Bronchial epithelial cell (primary cell): ENCODE data around the gene S100P. TPM values are rescaled to one million over a fixed set of nuclear protein-coding genes. Genes with fewer than 3 reads are reported as not detected.

Source experiments
- DNase-seq: peaks from one replicate; pipeline ENCODE4 v3.0.0-alpha.2; 2010; ENCODE audit warnings: low read depth
- FAIRE-seq: peaks from 2 replicates; lab custom pipeline; 2011; peaks lifted over from hg19 to GRCh38; lab: Jason Lieb, UNC
- H3K27me3 ChIP-seq: 2 replicates; pipeline ENCODE4 v1.5.1; 2011; ENCODE audit warnings: low read length; ENCODE audit not compliant: control insufficient read depth, insufficient read depth
- H3K36me3 ChIP-seq: 2 replicates; pipeline ENCODE4 v1.5.1; 2011; ENCODE audit warnings: low read length; ENCODE audit not compliant: control insufficient read depth, insufficient read depth
- H3K4me3 ChIP-seq: 2 replicates; pipeline ENCODE4 v1.5.1; 2011; ENCODE audit warnings: mild to moderate bottlenecking, low read depth, low read length, control low read depth
- total RNA-seq: library from RNA; depleted of rRNA; stranded (reverse); fragments of >200 nt; gene quantifications from 2 replicates; pipeline ENCODE4 v1.2.1, GENCODE V29; 2014
- TF ChIP-seq, protein P1 (sequence below): IDR thresholded peaks from 2 replicates; pipeline ENCODE4 v1.5.1; 2011; ENCODE audit warnings: mild to moderate bottlenecking, moderate library complexity, low read length, control low read depth, inconsistent platforms; ENCODE audit not compliant: insufficient read depth, severe bottlenecking

The S100P gene
- total RNA-seq, 1 donor from 2014 or later: 641 TPM

DNA sequence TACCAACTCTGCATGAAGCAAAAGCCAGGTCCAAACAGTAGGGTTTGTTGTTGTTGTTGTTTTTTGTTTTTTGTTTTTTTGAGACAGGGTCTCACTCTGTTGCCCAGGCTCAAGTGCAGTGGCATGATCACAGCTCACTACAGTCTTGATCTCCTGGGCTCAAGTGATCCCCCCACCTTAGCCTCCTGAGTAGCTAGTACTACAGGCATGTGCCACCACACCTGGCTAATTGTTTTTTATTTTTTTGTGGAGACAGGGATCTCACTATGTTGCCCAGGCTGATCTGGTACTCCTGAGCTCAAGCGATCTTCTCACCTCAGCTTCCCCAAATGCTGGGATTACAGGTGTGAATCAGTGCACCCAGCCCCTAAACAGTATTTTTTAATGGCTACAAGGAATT, 6.2 kb downstream of the S100P start:
- DNase-seq: no peak
- Histone ChIP-seq H3K4me3 (no peak overlapping the region), H3K36me3 (peaks cover 5% of the 10 kb centered on the region), H3K27me3 (no peaks in the 10 kb centered on the region)
- no peak for FAIRE-seq
- TF ChIP-seq, protein P1, sequence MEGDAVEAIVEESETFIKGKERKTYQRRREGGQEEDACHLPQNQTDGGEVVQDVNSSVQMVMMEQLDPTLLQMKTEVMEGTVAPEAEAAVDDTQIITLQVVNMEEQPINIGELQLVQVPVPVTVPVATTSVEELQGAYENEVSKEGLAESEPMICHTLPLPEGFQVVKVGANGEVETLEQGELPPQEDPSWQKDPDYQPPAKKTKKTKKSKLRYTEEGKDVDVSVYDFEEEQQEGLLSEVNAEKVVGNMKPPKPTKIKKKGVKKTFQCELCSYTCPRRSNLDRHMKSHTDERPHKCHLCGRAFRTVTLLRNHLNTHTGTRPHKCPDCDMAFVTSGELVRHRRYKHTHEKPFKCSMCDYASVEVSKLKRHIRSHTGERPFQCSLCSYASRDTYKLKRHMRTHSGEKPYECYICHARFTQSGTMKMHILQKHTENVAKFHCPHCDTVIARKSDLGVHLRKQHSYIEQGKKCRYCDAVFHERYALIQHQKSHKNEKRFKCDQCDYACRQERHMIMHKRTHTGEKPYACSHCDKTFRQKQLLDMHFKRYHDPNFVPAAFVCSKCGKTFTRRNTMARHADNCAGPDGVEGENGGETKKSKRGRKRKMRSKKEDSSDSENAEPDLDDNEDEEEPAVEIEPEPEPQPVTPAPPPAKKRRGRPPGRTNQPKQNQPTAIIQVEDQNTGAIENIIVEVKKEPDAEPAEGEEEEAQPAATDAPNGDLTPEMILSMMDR: no peak

DNA sequence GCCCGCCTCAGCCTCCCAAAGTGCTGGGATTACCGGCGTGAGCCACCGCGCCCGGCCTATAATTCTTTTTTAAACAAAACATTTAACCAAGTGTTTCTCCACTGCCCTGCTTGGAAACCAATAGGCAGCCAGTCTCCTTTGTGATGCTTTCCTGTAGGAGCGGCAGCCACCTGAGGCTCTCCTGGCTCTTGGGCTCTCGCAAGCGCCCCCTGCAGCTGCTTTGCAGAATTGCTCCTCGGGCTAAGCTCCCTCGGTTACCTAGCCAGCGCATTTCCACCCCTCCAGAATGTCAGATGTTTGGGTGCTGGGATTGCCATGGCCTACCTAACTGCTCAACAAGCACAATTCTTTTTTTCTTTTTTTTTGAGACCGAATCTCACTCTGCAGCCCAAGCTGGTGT, 7.7 kb downstream of the S100P start:
- FAIRE-seq: no peak
- Histone ChIP-seq H3K4me3 (no peak overlapping the region), H3K27me3 (no peaks in the 10 kb centered on the region), H3K36me3 (peaks cover 1% of the 10 kb centered on the region)
- no peak for DNase-seq
- TF ChIP-seq, protein P1: peak; percentile 19

- DNase-seq: no peak
- H3K4me3 ChIP-seq: no peak overlapping the region
- TF ChIP-seq, protein P1: no peak
- FAIRE-seq: no peak
- H3K27me3 ChIP-seq: no peaks in the 10 kb centered on the region
- H3K36me3 ChIP-seq: peaks cover 3% of the 10 kb centered on the region
These were observed 9.1 kb downstream of the S100P start for GRCh38 chr4:6702761-6703160.

DNA sequence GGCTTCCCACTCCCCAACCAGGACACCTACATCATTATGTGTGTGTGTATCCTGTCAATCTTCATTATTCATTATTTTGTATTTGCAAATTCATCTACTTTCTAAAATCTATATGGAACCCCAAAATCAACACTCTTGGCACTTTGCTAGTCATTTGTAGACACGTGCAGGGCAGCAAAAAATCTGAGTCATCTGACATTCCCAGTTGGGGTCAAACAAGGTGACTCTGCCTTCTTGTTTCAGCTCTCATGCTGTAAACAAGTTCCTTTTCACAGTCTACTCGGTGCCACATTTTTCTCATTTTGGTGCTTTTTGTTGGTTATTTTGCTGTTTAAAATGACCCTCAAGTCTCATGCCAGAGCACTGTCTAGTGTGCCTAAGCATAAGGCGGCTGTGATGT, 10.1 kb downstream of the S100P start:
- peaks cover 3% of the 10 kb centered on the region for H3K36me3 ChIP-seq
- H3K4me3 ChIP-seq: no peak overlapping the region
- H3K27me3 ChIP-seq: no peaks in the 10 kb centered on the region
- no peak for DNase-seq
- FAIRE-seq: no peak
- TF ChIP-seq, protein P1: no peak

GRCh38 chr4:6705646-6706045, 12.0 kb downstream of the S100P start:
- TF ChIP-seq, protein P1: no peak
- Histone ChIP-seq H3K4me3 (no peak overlapping the region), H3K36me3 (peaks cover 3% of the 10 kb centered on the region), H3K27me3 (no peaks in the 10 kb centered on the region)
- FAIRE-seq (no peak), DNase-seq (no peak)

DNA sequence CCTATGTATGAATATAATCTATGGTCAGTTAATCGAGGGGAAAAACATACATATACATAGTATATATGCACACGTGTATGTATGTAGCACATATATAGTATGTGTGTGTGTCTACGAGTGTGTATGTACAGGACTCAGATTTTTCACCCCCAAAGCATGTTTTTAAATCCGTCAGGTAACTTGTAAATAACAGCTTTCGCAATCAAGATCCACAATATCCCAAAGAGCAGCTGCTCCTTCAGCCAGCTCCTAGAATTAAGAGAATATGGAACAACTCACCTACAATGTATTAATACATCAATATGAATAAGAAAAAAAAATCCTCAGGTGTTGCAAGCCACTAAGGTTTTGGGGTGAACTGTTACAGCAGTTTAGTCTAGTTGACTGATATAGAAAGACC, 12.5 kb downstream of the S100P start:
- no peak overlapping the region for H3K4me3 ChIP-seq
- no peaks in the 10 kb centered on the region for H3K27me3 ChIP-seq
- H3K36me3 ChIP-seq: peaks cover 3% of the 10 kb centered on the region
- no peak for FAIRE-seq
- TF ChIP-seq, protein P1: no peak
- DNase-seq: no peak
